ENCODE data around the gene CSPG4.
"Not testable (repeated sequence)": the region's sequence is repeated elsewhere in the genome, so short reads cannot be mapped to it uniquely, and the experiment has no call there.

Gene CSPG4

GRCh38 chr15:75731248-75732151 lies 18.9 kb upstream of the CSPG4 start:
- Mint-ChIP-seq H3K4me3 (no peak overlapping the region), H3K27me3 (peaks cover 20% of the 10 kb centered on the region), H3K36me3 (ENCODE audit: low read depth) (no peaks in the 10 kb centered on the region), H3K9me3 (no peaks in the 10 kb centered on the region), H3K4me1 (ENCODE audit: low read depth) (peaks cover 12% of the 10 kb centered on the region), H3K27ac (no peak overlapping the region)

- H3K36me3 Mint-ChIP-seq (ENCODE audit: low read depth); H3K27ac Mint-ChIP-seq; H3K4me3 Mint-ChIP-seq; H3K9me3 Mint-ChIP-seq: not testable (repeated sequence)
- Mint-ChIP-seq H3K27me3 (peaks cover 20% of the 10 kb centered on the region), H3K4me1 (ENCODE audit: low read depth) (peaks cover 12% of the 10 kb centered on the region)
These were observed 18.0 kb upstream of the CSPG4 start for GRCh38 chr15:75730376-75731247.

GRCh38 chr15:75729326-75730069 lies 16.9 kb upstream of the CSPG4 start:
- peaks cover 22% of the 10 kb centered on the region for H3K27me3 Mint-ChIP-seq

GRCh38 chr15:75727851-75728715 lies 15.4 kb upstream of the CSPG4 start:
- H3K27me3 Mint-ChIP-seq, result peaks cover 19% of the 10 kb centered on the region
- H3K4me1 Mint-ChIP-seq (ENCODE audit: low read depth), result peaks cover 12% of the 10 kb centered on the region
- no peak overlapping the region for H3K27ac Mint-ChIP-seq

More at GRCh38 chr15:75729326-75730069, 16.9 kb upstream of the CSPG4 start:
- H3K4me1 Mint-ChIP-seq (ENCODE audit: low read depth), result peaks cover 12% of the 10 kb centered on the region
- H3K36me3 Mint-ChIP-seq (ENCODE audit: low read depth), result no peaks in the 10 kb centered on the region
- no peaks in the 10 kb centered on the region for H3K9me3 Mint-ChIP-seq
- H3K4me3 Mint-ChIP-seq, result no peak overlapping the region
- no peak overlapping the region for H3K27ac Mint-ChIP-seq

GRCh38 chr15:75727031-75727531 lies 14.4 kb upstream of the CSPG4 start:
- H3K27me3 Mint-ChIP-seq, result peaks cover 14% of the 10 kb centered on the region
- H3K27ac Mint-ChIP-seq, result no peak overlapping the region
- H3K36me3 Mint-ChIP-seq (ENCODE audit: low read depth), result no peaks in the 10 kb centered on the region
- no peak overlapping the region for H3K4me3 Mint-ChIP-seq
- H3K4me1 Mint-ChIP-seq (ENCODE audit: low read depth), result peaks cover 5% of the 10 kb centered on the region
- no peaks in the 10 kb centered on the region for H3K9me3 Mint-ChIP-seq

More at GRCh38 chr15:75727851-75728715, 15.4 kb upstream of the CSPG4 start:
- Mint-ChIP-seq H3K36me3 (ENCODE audit: low read depth) (no peaks in the 10 kb centered on the region), H3K9me3 (no peaks in the 10 kb centered on the region), H3K4me3 (no peak overlapping the region)

- Mint-ChIP-seq H3K27ac (no peak overlapping the region), H3K27me3 (peaks cover 16% of the 10 kb centered on the region), H3K36me3 (ENCODE audit: low read depth) (no peaks in the 10 kb centered on the region), H3K4me3 (no peak overlapping the region), H3K4me1 (ENCODE audit: low read depth) (peaks cover 10% of the 10 kb centered on the region), H3K9me3 (no peaks in the 10 kb centered on the region)
These were observed 13.3 kb upstream of the CSPG4 start for GRCh38 chr15:75725719-75726607.

GRCh38 chr15:75725006-75725718 lies 12.5 kb upstream of the CSPG4 start:
- Mint-ChIP-seq H3K4me1 (ENCODE audit: low read depth) (peaks cover 17% of the 10 kb centered on the region), H3K4me3 (no peak overlapping the region), H3K27ac (no peak overlapping the region), H3K9me3 (no peaks in the 10 kb centered on the region), H3K36me3 (ENCODE audit: low read depth) (no peaks in the 10 kb centered on the region), H3K27me3 (peaks cover 17% of the 10 kb centered on the region)

- Mint-ChIP-seq H3K27me3 (peaks cover 19% of the 10 kb centered on the region), H3K4me3 (no peak overlapping the region), H3K4me1 (ENCODE audit: low read depth) (peaks cover 17% of the 10 kb centered on the region), H3K9me3 (no peaks in the 10 kb centered on the region), H3K27ac (no peak overlapping the region), H3K36me3 (ENCODE audit: low read depth) (no peaks in the 10 kb centered on the region)
These were observed 11.4 kb upstream of the CSPG4 start for GRCh38 chr15:75723847-75724660.

GRCh38 chr15:75723171-75723846 lies 10.7 kb upstream of the CSPG4 start:
- Mint-ChIP-seq H3K27ac (no peak overlapping the region), H3K9me3 (no peaks in the 10 kb centered on the region), H3K27me3 (peaks cover 26% of the 10 kb centered on the region), H3K36me3 (ENCODE audit: low read depth) (no peaks in the 10 kb centered on the region), H3K4me3 (no peak overlapping the region), H3K4me1 (ENCODE audit: low read depth) (peaks cover 17% of the 10 kb centered on the region)

- peaks cover 17% of the 10 kb centered on the region for H3K4me1 Mint-ChIP-seq (ENCODE audit: low read depth)
- no peak overlapping the region for H3K27ac Mint-ChIP-seq
- no peaks in the 10 kb centered on the region for H3K36me3 Mint-ChIP-seq (ENCODE audit: low read depth)
- H3K9me3 Mint-ChIP-seq, result no peaks in the 10 kb centered on the region
- H3K27me3 Mint-ChIP-seq, result peaks cover 21% of the 10 kb centered on the region
- no peak overlapping the region for H3K4me3 Mint-ChIP-seq
These were observed 9.5 kb upstream of the CSPG4 start for GRCh38 chr15:75721923-75722870.

GRCh38 chr15:75721480-75721922 lies 8.9 kb upstream of the CSPG4 start:
- H3K27ac Mint-ChIP-seq, result peak overlapping the region; percentile 56
- no peak overlapping the region for H3K4me3 Mint-ChIP-seq
- H3K4me1 Mint-ChIP-seq (ENCODE audit: low read depth), result peaks cover 17% of the 10 kb centered on the region
- no peaks in the 10 kb centered on the region for H3K9me3 Mint-ChIP-seq
- H3K36me3 Mint-ChIP-seq (ENCODE audit: low read depth), result no peaks in the 10 kb centered on the region
- H3K27me3 Mint-ChIP-seq, result peaks cover 21% of the 10 kb centered on the region

Measured in stimulated activated naive CD8-positive, alpha-beta T cell treated with anti-CD3 and anti-CD28 coated beads, Interleukin-15, Interleukin-2, amounts not matched to agents 100 ng/mL and 50 ng/mL, for 24 hours (primary cell).